GM15510 (cell line): ENCODE data around the gene TJP3.

ENCODE experiments used
- POLR2A ChIP-seq: IDR thresholded peaks from 3 replicates; pipeline ENCODE4 v1.6.1; 2011; ENCODE audit warnings: borderline replicate concordance; ENCODE audit not compliant: insufficient read length; ENCODE audit errors: extremely low read depth

Gene TJP3

DNA sequence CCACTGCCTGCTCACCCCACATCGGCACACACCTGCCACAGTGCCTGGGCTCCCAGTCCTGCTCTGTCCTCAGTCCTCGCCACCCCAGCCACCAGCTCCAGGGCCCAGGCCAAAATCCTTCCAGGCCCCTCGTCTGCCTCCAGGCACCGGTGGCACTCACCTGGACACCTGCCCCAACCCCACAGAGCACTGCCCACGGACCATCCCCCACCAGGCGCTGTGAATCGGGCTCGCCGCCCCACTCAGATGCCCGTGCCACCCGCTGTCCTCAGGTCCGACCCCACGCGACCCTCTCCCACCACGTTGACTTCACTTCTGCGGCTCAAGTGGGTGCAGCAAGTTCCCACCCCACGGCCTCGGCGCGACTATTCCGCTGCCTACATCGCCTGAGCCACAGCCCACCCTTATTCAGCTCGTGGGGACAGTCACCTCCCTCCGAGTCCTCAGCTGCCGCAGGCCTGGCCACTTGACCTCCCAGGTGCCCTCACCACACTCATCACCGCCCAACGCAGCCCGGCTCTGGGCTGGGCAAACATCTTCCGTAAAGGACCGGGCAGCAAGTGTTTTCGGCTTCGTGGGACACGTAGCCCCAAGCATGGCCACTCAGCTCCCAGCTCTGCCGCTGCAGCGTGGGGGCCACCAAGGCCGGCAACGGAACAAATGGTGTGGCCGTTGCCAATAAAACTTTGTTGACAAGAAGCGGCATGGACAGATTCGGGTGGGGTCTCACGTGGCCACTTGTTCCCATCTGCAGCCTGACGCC, 13.6 kb upstream of the TJP3 start:
- no peak for TF ChIP-seq POLR2A

DNA sequence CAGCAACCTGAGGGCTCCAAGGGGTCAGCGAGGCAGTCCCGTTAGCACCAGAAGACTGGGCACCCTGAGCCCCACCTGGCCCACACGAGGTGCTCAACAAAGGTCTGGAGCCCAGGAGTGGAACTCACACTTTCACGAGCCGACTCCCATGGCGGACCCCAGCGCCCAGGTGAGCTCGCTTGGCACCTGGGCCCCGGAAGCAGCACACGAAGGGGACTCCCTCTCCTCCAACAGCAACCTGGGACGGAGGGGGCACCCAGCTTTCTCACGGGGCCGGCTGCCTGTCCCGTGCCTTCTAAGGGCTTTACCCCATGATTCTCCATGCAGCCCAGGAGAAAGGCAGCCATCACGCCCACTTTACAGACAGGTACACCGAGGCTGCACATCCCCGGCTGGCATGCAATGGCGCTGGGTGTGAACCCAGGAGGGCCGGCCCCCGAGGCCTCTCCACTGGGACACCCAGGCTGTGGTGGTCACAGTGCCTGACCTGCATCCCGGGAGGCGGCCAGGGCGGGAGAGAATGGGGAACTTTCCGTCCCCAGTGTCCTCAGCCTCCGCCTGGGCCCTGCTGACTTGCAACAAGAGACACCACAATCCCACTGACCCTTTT, 13.0 kb upstream of the TJP3 start:
- no peak for TF ChIP-seq POLR2A

DNA sequence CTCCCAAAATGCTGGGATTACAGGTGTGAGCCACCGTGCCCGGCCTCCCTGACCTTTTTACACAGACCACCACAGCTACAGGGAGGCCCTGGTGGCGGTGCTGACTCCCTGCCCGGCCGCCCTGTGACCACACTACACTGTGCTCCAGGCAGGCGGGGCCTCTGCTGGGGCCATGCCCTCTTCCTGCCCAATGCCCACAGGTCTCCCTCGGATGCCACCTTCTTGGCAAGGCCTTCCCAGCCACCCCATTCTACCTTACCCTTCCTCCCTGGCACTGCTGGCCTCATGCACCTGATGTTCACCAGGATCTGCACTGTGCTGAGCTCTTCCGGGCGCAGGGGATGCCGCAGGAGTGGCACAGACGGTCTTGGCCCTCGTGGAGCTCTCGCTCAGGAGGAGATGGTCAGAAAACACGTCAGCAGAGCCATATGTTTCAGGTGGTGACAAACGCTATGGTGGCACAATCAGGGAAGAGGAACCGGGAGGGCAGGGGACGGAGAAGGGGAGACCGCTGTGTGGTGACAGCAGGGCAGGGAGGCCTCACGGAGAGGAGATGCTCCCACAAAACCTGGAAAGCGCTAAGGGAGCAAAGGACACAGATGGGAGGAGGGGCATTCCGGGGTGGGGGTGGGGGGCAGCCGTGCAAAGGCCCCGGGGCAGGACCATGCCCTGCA, 12.1 kb upstream of the TJP3 start:
- no peak for TF ChIP-seq POLR2A

DNA sequence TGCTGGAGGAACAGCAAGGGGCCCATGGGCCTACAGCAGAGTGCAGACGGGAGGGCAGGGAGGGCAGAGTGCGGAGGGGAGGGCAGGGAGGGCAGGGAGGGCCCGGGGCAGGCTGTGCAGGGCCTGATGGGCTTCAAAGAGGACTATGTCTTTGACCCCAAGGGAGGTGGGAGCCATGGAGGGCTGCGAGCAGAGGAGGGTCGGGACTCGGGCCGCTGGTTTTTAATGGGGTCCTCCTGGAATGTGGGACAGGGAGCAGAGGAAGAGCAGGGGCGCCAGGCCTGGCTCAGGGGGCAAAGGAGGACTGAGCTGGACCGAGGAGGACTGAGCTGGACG, 11.6 kb upstream of the TJP3 start:
- no peak for TF ChIP-seq POLR2A

DNA sequence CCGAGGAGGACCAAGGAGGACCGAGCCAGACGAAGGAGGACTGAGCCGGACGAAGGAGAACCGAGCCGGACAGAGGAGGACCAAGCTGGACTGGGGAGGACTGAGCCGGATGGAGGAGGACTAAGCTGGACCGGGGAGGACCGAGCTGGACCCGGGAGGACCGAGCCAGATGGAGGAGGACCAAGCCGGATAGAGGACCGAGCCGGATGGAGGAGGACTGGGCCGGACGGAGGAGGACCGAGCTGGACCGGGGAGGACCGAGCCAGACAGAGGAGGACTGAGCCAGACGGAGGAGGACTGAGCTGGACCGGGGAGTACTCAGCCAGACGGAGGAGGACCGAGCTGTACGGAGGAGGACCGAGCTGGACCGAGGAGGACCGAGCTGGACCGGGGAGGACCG, 11.1 kb upstream of the TJP3 start:
- TF ChIP-seq POLR2A: no peak

DNA sequence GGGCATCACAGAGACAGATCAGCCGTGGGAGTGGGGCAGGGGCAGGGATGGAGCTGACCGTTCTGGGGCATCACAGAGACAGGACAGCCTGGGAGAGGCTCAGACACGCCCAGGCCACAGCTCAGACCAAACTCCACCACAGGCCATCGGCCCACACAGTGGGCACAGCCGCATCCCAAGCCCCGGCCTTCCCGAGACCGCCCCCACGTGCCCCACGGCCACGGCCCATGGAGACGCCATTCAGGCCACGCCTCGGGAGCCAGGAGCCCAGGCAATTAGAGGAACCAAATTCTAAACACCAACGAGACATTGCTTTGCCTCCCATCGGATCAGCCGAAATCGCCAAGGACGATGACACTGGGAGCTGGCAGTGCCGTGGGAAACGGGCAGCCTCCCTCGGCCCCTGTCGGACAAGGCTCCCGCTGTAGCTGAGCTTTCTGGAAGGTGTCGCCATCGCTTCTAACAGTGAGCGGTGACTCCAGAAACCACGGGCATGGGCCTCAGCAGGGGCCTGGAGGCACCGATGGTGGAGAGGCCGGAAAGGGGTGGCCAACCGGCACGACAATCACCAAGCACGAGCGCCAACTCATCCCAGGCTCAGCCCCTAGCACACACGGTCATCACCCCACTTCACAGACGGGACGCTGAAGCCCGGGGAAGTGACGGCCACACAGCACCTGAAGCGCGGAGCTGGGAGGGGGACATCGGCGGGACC, 10.4 kb upstream of the TJP3 start:
- TF ChIP-seq POLR2A: no peak

DNA sequence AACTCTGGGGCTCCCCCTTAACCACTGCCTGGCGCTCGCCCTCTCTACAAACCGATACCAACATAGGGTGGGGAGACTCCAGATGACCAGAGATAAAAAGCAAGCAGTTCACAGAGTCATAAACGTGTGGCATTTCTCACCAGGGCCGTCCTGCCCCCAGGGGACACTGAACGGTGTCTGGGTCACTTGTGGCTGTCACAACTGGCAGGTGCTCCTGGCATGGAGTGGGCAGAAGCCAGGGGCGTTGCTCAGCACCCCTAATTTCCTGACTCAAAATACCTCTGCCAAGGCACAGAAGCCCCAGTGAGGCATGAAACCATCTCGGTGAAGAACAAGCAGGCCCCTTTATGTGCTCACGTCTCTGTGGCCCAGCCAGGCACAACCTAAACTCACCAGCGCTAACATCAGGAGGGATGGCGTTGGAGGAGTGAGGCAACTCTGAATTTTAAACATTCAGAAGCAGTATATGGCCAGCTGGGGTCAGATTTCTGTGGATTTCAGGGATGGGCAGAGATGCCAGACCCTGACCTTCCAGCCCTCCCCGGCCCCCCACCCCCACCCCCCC, 9.7 kb upstream of the TJP3 start:
- no peak for TF ChIP-seq POLR2A

DNA sequence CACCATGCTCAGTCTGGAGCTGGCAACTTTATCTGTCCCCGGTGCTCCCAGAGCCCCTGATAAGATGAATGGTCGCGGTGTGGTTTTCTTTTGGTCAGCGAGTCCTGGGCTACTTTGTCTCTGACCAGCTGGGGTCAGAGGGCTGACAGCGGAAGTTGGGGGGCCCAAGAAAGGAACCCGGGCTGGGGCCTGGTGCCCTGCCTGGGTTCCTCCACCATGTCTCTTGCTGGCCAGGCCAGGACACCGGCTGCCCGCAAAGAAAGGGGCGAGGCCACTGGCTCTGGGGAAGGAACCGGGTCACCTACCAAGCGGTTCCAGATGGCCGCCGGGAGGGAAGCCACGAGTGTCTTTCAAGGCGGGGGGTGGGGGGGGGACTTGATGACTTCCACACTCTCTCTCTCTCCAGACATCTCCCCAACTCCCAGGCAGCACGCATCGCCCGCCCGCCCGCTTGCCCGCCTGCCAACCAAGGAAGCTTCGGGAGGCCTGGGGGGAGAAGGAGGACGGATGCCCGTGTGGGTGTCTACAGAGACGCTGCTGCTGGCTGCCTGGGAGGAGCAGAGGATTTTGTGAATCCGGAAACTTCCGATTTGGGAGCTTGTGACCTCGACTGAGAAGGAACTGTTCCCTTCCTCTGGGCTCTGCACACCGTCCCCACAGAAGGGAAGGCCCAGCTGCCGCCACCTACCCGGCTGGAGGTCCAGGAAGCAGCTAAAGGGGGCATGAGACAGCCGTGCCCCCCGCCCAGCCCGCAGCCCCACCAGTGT, 9.0 kb upstream of the TJP3 start:
- TF ChIP-seq POLR2A: no peak

DNA sequence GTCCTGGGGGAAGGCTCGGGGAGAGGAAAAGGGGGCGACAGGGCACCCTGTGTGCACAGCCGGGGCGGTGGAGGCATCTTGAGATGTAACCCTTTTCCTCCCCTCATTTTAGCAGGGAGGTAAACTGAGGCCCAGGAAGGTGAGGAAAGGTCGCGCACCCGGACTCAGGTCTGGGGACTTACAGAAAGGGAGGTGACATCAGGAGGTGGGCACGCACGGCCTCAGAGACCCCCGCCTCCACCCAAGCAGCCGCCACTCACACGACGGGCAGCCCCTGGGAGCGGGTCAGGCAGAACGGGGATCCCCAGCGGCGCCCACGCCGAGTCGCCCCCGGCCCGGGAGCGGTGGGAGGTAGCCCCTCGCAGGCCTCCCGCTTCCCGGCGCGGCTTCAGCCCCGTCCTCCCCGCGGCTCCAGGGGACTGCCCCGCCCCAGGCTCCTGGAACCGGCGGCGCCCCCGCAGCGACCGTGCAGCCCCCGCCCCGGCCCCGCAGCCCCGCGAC, 8.4 kb upstream of the TJP3 start:
- TF ChIP-seq POLR2A: no peak

DNA sequence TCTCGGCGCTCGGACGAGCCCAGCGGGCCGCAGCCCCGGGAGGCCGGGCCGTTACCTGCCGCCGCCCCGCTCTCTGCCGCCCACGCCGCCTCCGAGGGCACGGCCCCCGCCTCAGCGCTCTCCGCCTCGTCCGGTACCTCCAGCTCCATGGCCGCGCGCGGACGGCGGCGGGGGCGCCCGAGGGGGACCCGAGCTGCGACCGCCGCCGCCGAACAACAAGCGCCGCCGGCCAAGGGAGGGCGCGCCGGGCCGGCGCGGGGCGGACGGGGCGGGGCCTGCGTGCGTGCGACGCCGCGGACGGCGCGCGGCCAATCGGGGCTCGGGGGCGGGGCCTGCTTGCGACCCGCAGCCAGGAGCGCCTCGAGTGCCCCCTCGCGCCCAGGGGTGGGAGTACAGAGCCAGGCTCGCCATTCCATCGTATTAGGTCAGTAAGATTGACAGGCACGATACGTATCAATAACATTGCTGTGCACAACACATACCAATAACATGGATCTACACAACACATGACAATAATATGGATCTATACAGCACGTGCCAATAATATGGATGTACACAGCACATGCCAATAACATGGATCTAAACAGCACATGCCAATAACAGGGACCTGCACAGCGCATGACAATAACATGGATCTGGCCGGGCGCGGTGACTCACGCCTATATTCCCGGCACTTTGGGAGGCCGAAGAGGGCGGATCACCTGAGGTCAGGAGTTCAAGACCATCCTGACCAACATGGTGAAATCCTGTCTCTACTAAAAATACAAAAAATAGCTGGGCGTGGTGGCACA, 7.7 kb upstream of the TJP3 start, which contains the start of gene PIP5K1C:
Gene PIP5K1C, minus strand, starts transcription at position 227 of the 791 bp plus-strand sequence. Its CDS starts 78 bp downstream, at position 149.
- TF ChIP-seq POLR2A: peak; percentile 65

DNA sequence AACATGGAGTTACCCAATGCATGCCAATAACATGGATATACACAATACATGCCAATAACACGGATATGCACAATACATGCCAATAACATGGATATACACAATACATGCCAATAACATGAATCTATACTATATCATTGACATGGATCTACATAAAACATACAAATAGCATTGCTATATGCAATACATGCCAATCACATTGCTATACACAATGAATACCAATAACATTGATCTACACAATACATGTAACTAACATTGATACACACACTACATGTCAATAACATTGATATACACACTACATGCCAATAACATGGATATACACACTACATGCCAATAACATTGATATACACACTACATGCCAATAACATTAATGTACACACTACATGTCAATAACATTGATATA, 7.0 kb upstream of the TJP3 start:
- no peak for TF ChIP-seq POLR2A

DNA sequence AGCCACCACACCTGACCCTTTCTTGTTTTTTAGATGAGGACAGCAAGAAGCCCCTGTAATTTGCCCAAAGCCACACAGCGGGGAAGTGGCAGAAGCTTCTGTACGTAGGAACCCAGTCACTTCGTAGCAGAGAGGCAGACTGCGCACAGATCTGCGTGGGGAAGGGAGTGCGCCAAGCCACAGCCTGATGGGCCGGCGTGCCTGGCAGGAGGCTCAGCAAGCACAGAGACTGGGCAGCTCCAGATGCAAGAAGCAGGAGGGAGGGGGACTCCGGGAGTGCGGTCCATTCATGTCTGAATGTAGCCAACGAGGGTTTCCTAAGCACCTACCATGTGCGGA, 347 bp upstream of the TJP3 start:
- TF ChIP-seq POLR2A: no peak

DNA sequence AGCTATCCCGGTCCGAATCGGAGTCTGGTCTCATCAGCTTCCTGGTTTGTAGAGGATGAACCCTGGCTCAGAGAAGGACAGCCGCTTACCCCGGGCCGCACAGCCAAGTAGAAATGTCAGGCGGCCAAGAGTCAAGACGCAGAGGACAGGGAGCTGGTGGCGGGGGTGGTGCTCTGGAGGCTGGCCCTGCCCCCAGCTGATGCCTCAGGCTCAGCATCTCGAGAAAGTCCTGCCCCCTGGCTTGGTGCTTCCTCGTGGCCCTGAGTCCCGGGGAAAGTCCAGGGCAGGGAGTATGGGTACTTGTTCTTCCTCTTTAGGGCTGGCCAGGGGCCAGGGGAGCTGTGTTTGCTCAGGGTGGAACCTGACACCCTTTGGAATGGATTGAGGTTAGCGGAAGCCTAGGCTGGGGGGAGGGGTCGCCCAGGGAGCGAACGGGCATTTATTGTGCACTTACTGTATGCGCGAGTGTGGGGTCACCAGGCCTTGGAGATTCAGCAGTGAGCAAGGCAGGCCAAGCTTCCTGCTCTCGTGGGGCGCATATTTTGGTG, 2.2 kb downstream of the TJP3 start:
- no peak for TF ChIP-seq POLR2A
